ENCODE measurements around the gene ACRBP.

GRCh38 chr12:6614513-6615172 lies 32.6 kb downstream of the ACRBP start:
- TF ChIP-seq POLR2A (IDR thresholded peaks at IDR 0.05) (no peak), CTCF (IDR thresholded peaks at IDR 0.05) (no peak)

Data from tibial nerve (tissue), 3 donors.